Measurements from ENCODE around the gene PTGDR. TPM values are rescaled to one million over a fixed set of nuclear protein-coding genes. Genes with fewer than 3 reads are reported as not detected.

PTGDR gene
- not detected in 2 replicates for total RNA-seq

DNA sequence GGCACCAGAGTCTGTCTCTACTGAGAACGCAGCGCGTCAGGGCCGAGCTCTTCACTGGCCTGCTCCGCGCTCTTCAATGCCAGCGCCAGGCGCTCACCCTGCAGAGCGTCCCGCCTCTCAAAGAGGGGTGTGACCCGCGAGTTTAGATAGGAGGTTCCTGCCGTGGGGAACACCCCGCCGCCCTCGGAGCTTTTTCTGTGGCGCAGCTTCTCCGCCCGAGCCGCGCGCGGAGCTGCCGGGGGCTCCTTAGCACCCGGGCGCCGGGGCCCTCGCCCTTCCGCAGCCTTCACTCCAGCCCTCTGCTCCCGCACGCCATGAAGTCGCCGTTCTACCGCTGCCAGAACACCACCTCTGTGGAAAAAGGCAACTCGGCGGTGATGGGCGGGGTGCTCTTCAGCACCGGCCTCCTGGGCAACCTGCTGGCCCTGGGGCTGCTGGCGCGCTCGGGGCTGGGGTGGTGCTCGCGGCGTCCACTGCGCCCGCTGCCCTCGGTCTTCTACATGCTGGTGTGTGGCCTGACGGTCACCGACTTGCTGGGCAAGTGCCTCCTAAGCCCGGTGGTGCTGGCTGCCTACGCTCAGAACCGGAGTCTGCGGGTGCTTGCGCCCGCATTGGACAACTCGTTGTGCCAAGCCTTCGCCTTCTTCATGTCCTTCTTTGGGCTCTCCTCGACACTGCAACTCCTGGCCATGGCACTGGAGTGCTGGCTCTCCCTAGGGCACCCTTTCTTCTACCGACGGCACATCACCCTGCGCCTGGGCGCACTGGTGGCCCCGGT is at the start of gene PTGDR:
TSS of gene PTGDR (plus strand) at position 198 of the 778 bp plus-strand sequence. CDS start at position 315, 117 bp downstream.

DNA sequence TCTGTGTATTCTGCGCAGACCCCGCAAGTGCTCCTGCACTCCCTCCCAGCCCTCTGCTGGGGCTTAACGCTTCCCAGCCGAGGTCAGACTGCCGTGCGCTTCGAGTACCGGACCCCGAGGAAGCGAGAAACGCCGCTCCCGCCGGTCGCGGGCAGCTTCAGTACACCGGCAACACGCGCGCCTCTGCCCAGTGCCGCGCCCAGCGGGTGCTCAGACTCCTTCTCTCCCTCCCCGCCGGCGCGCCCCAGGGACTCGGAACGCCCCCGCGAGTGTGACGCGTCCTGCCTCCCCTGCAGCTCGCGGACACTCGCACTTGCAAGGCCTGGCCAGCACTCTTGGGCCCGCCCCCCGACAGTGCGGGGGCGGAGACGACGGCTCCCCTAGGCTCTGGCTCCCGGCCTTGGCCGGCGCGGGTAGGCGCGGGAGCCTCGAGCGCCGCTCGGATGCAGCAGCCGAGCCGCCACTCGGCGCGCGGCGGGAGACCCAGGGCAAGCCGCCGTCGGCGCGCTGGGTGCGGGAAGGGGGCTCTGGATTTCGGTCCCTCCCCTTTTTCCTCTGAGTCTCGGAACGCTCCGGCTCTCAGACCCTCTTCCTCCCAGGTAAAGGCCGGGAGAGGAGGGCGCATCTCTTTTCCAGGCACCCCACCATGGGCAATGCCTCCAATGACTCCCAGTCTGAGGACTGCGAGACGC is 46.6 kb downstream of the PTGDR start, which contains the start of gene PTGER2:
TSS of gene PTGER2 (plus strand) at position 410 of the 692 bp plus-strand sequence. CDS start at position 647, 237 bp downstream.

Other genes with a start within 250 kb of the PTGDR start
- gene NID2, start 198.6 kb upstream of the PTGDR start, total RNA-seq: 46.7 and 54.0 TPM in 2 replicates
- not detected in 2 replicates for gene PTGER2, start 46.6 kb downstream of the PTGDR start, total RNA-seq